Stimulated activated naive CD8-positive, alpha-beta T cell treated with anti-CD3 and anti-CD28 coated beads, Interleukin-15, amount 100 ng/mL, for 72 hours (primary cell): Measurements from ENCODE around the gene ITM2B.
A peak's percentile ranks its signal among the peaks of the same experiment; 100 is the strongest.
"Not testable (repeated sequence)": the region's sequence is repeated elsewhere in the genome, so short reads cannot be mapped to it uniquely, and the experiment has no call there.

ENCODE experiments used
- ATAC-seq: fragments of 150-1000 bp; cut with Tn5 transposase; 2 replicates; pipeline ENCODE4 v1.10.0; 2021; ENCODE audit warnings: mild to moderate bottlenecking, moderate library complexity
- DNase-seq, 2 donors: peaks; one replicate each; pipeline ENCODE4 v3.0.0; 2021 to 2022
- H3K27ac Mint-ChIP-seq, 2 donors: one replicate each; pipeline ENCODE4 v1.8.0; 2022; ENCODE audit warnings: mild to moderate bottlenecking in 2 of 2, mixed read lengths in 2 of 2, moderate library complexity in 2 of 2
- H3K27me3 Mint-ChIP-seq: one replicate; pipeline ENCODE4 v1.8.0; 2022; ENCODE audit warnings: mixed read lengths
- H3K4me1 Mint-ChIP-seq: one replicate; pipeline ENCODE4 v1.8.0; 2022; ENCODE audit warnings: mild to moderate bottlenecking, mixed read lengths
- H3K4me3 Mint-ChIP-seq, 2 donors: one replicate each; pipeline ENCODE4 v1.8.0; 2022; ENCODE audit warnings: mild to moderate bottlenecking in 2 of 2, mixed read lengths in 2 of 2, moderate library complexity in 1 of 2
- H3K9me3 Mint-ChIP-seq, 2 donors: one replicate each; pipeline ENCODE4 v1.8.0; 2022; ENCODE audit warnings: mixed read lengths in 2 of 2

Gene ITM2B

DNA sequence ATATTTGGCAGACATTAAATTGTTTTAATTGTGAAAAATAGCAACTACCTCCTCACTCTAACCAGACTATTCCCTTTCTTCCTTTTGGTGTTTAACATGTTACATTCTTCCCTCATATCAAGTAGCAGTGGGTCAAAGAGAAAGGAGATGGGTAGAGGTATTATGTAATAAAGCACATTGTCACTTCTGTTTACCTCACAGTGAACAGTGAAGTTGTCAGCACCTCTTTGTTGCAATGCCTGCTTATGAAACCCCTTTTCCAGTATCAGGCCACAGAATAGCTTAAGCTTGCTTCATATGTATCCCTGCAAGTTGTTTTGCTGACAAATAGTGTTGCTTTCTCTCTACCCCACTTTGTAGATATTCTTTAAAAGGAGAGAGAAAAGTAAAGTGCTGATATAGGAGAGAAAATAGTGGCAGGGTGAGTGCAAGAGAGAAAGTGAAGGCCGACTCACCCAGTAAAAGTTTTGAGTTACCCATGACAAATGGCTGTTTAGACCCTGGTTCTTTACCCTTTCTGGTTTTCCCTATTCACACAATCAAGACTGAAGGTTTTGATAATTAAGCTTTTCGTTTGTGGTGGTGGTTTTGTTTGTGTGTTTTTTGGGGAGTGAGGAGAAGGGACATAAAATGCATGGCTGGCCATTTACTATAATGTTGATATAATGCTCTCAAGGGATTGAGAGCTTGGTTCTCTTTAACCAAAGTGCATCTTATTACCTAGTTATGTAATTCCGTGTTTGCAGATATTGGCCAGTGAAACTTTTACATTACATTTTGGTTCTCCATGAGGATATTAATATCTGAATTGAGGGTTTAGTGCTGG, 3.7 kb downstream of the ITM2B start:
- DNase-seq, result no peak
- no peak for ATAC-seq
- Mint-ChIP-seq H3K27ac (no peak overlapping the region), H3K4me1 (peaks cover 55% of the 10 kb centered on the region), H3K27me3 (no peaks in the 10 kb centered on the region), H3K4me3 (peak overlapping the region; percentile 82 to 83), H3K9me3 (no peaks in the 10 kb centered on the region)

- not testable (repeated sequence) for H3K4me3 Mint-ChIP-seq, H3K27me3 Mint-ChIP-seq, ATAC-seq, DNase-seq, H3K27ac Mint-ChIP-seq, H3K9me3 Mint-ChIP-seq
- H3K4me1 Mint-ChIP-seq, result peaks cover 56% of the 10 kb centered on the region
These were observed 6.4 kb downstream of the ITM2B start for GRCh38 chr13:48239369-48239768.

GRCh38 chr13:48241651-48242050, 8.6 kb downstream of the ITM2B start:
- no peak overlapping the region for H3K27ac Mint-ChIP-seq
- H3K4me1 Mint-ChIP-seq, result peaks cover 49% of the 10 kb centered on the region
- DNase-seq (no peak), ATAC-seq (no peak)
- H3K4me3 Mint-ChIP-seq, result peak overlapping the region; percentile 35 to 56
- H3K9me3 Mint-ChIP-seq, result no peaks in the 10 kb centered on the region
- H3K27me3 Mint-ChIP-seq, result no peaks in the 10 kb centered on the region

GRCh38 chr13:48242677-48243076, 9.7 kb downstream of the ITM2B start:
- no peaks in the 10 kb centered on the region for H3K27me3 Mint-ChIP-seq
- no peaks in the 10 kb centered on the region for H3K9me3 Mint-ChIP-seq
- H3K4me1 Mint-ChIP-seq, result peaks cover 41% of the 10 kb centered on the region
- ATAC-seq, result no peak
- peak overlapping the region in 1 of 2 donors; percentile 5 for H3K4me3 Mint-ChIP-seq
- DNase-seq, result no peak
- H3K27ac Mint-ChIP-seq, result peak overlapping the region; percentile 19 to 23

GRCh38 chr13:48244159-48244558, 11.2 kb downstream of the ITM2B start:
- no peak for DNase-seq
- Mint-ChIP-seq H3K9me3 (no peaks in the 10 kb centered on the region), H3K4me3 (no peak overlapping the region), H3K27me3 (no peaks in the 10 kb centered on the region), H3K27ac (no peak overlapping the region), H3K4me1 (peaks cover 47% of the 10 kb centered on the region)
- no peak for ATAC-seq

GRCh38 chr13:48246102-48246501, 13.1 kb downstream of the ITM2B start:
- Mint-ChIP-seq H3K9me3 (no peaks in the 10 kb centered on the region), H3K27me3 (no peaks in the 10 kb centered on the region), H3K4me3 (no peak overlapping the region), H3K4me1 (peaks cover 50% of the 10 kb centered on the region), H3K27ac (peak overlapping the region in 1 of 2 donors; percentile 70)
- DNase-seq (no peak), ATAC-seq (no peak)

DNA sequence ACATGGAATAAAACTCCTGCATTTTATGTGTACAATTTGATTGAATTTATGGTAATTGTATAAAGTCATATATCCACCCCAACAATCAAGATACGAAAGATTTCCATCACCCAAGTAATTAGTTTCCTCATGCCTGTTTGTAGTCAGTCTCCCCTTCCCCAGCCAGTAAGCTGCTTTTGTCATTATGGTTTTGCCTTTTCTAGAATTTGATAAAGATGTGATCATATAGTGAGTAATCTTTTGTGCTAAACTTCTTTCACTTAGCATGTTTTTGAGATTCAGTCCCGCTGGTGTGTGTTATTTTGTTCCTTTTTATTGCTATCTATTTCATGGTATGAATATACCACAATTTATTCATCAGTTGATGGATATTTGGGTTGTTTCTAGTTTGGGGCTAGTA, 16.0 kb downstream of the ITM2B start:
- H3K4me1 Mint-ChIP-seq, result peaks cover 55% of the 10 kb centered on the region
- no peaks in the 10 kb centered on the region for H3K27me3 Mint-ChIP-seq
- DNase-seq (no peak), ATAC-seq (peak; percentile 91)
- no peaks in the 10 kb centered on the region for H3K9me3 Mint-ChIP-seq
- H3K4me3 Mint-ChIP-seq, result peak overlapping the region in 1 of 2 donors; percentile 28
- peak overlapping the region in 1 of 2 donors; percentile 63 for H3K27ac Mint-ChIP-seq

- Mint-ChIP-seq H3K4me1 (peaks cover 63% of the 10 kb centered on the region), H3K4me3 (no peak overlapping the region), H3K27me3 (no peaks in the 10 kb centered on the region), H3K27ac (no peak overlapping the region), H3K9me3 (no peaks in the 10 kb centered on the region)
- ATAC-seq (no peak), DNase-seq (no peak)
These were observed 18.6 kb downstream of the ITM2B start for GRCh38 chr13:48251611-48252081.

DNA sequence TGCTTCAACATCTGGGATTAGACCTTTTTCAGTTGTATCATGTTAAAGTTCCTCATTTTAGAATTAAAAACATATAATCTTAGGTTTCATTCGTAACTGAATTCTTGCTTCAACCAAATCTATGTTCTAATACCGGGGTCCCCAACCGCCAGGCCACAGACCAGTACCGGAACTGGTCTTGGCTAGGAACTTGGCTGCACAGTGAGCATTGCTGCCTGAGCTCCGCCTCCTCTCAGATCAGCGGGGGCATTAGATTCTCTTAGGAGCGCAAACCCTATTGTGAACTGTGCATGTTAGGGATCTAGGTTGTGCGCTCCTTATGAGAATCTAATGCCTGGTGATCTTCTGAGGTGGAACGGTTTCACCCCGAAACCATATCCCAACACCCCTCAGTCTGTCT, 19.2 kb downstream of the ITM2B start:
- Mint-ChIP-seq H3K27me3 (no peaks in the 10 kb centered on the region), H3K4me1 (peaks cover 63% of the 10 kb centered on the region), H3K4me3 (no peak overlapping the region), H3K9me3 (no peaks in the 10 kb centered on the region), H3K27ac (no peak overlapping the region)
- no peak for ATAC-seq
- DNase-seq, result no peak

DNA sequence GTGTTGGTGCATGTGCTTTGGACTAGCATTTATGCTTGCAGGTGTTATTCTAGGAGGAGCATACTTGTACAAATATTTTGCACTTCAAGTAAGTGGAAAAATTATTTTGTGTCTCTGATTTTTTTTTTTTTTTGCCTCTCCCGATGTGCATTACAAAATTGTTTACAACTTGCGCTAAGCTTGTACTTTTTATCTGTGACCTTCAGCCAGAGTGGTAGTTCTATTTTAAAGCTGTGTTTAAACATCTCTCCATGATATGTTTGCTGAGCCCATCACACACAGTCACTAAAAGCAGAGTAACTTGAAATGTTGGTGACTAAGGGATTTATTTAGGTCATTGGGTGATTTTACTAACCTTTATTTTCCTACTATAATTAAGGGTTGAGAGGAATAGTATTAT, 20.8 kb downstream of the ITM2B start:
- no peaks in the 10 kb centered on the region for H3K27me3 Mint-ChIP-seq
- no peak overlapping the region for H3K27ac Mint-ChIP-seq
- peaks cover 68% of the 10 kb centered on the region for H3K4me1 Mint-ChIP-seq

GRCh38 chr13:48255090-48255489, 22.1 kb downstream of the ITM2B start:
- Mint-ChIP-seq H3K27ac (peak overlapping the region in 1 of 2 donors; percentile 63), H3K4me3 (no peak overlapping the region), H3K27me3 (no peaks in the 10 kb centered on the region), H3K4me1 (peaks cover 70% of the 10 kb centered on the region), H3K9me3 (no peaks in the 10 kb centered on the region)
- ATAC-seq (no peak), DNase-seq (no peak)

More for the DNA sequence above, 20.8 kb downstream of the ITM2B start:
- no peak for ATAC-seq
- Mint-ChIP-seq H3K4me3 (no peak overlapping the region), H3K9me3 (no peaks in the 10 kb centered on the region)
- DNase-seq, result no peak

GRCh38 chr13:48255954-48256353, 22.9 kb downstream of the ITM2B start:
- Mint-ChIP-seq H3K27me3 (no peaks in the 10 kb centered on the region), H3K9me3 (no peaks in the 10 kb centered on the region), H3K4me1 (peaks cover 67% of the 10 kb centered on the region), H3K4me3 (no peak overlapping the region), H3K27ac (peak overlapping the region in 1 of 2 donors; percentile 52)
- no peak for DNase-seq
- ATAC-seq, result peak; percentile 57

DNA sequence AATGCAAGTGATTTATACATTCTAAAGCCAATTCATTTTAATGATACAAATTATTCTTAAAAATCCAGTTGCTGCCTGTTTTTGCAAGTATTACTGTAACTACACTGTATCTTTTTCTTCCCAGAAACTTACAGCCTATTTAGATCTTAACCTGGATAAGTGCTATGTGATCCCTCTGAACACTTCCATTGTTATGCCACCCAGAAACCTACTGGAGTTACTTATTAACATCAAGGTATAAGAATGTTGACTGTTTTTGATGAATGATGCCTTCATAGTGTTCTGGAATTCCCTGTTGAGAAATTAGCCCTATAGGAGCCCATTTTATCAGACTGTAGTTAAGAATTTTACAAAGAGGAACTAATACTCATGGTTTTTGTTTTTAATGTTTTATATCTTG, 25.0 kb downstream of the ITM2B start:
- no peak overlapping the region for H3K27ac Mint-ChIP-seq
- peaks cover 58% of the 10 kb centered on the region for H3K4me1 Mint-ChIP-seq

DNA sequence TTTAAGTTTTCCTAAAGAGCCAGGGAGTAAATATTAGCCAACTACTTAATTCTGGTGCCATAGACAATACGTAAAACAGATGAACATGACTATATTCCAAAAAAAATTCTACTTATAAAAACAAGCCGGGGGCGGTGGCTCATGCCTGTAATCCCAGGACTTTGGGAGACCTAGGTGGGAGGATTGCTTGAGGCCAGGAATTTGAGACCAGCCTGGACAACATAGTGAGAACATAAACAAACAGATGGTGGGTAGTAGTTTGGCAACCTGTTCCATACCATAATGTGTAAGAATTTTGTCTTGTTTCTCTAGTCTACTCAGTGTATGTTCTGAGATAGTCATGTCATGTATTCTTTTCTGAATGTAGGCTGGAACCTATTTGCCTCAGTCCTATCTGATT, 25.4 kb downstream of the ITM2B start:
- peaks cover 62% of the 10 kb centered on the region for H3K4me1 Mint-ChIP-seq
- DNase-seq, result no peak
- no peak overlapping the region for H3K27ac Mint-ChIP-seq
- no peak overlapping the region for H3K4me3 Mint-ChIP-seq
- H3K27me3 Mint-ChIP-seq, result no peaks in the 10 kb centered on the region
- no peaks in the 10 kb centered on the region for H3K9me3 Mint-ChIP-seq
- ATAC-seq, result no peak

More for the DNA sequence above, 25.0 kb downstream of the ITM2B start:
- no peak overlapping the region for H3K4me3 Mint-ChIP-seq
- DNase-seq (no peak), ATAC-seq (no peak)
- H3K9me3 Mint-ChIP-seq, result no peaks in the 10 kb centered on the region
- H3K27me3 Mint-ChIP-seq, result no peaks in the 10 kb centered on the region

DNA sequence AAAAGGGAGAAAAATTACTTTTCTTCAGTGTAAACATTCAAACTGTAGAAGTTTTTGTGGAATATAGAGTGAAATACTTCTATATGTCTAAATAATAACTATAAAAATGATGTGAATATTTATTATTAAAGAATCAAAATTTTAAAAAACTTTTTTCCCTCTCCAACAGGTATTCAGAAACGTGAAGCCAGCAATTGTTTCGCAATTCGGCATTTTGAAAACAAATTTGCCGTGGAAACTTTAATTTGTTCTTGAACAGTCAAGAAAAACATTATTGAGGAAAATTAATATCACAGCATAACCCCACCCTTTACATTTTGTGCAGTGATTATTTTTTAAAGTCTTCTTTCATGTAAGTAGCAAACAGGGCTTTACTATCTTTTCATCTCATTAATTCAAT, 28.0 kb downstream of the ITM2B start:
- H3K27ac Mint-ChIP-seq, result no peak overlapping the region
- no peaks in the 10 kb centered on the region for H3K27me3 Mint-ChIP-seq
- H3K4me3 Mint-ChIP-seq, result no peak overlapping the region
- no peaks in the 10 kb centered on the region for H3K9me3 Mint-ChIP-seq
- H3K4me1 Mint-ChIP-seq, result peaks cover 72% of the 10 kb centered on the region
- DNase-seq (no peak), ATAC-seq (no peak)

- Mint-ChIP-seq H3K4me1 (peaks cover 63% of the 10 kb centered on the region), H3K4me3 (no peak overlapping the region), H3K27ac (no peak overlapping the region), H3K9me3 (no peaks in the 10 kb centered on the region), H3K27me3 (no peaks in the 10 kb centered on the region)
- DNase-seq, result no peak
- ATAC-seq, result no peak
These were observed 30.2 kb downstream of the ITM2B start for GRCh38 chr13:48263196-48263595.
